SK-N-SH (cell line): ENCODE data around the gene CCL7. TPM values are rescaled to one million over a fixed set of nuclear protein-coding genes. Genes with fewer than 3 reads are reported as not detected.

Experiments
- CTCF ChIA-PET: fragments of 300-600, 350-600 bp; formaldehyde crosslinking; extraction: SDS; loops from one replicate; lab custom pipeline; 2021; lab: Yijun Ruan, JAX
- POLR2A ChIA-PET: fragments of 350-600 bp; sonication (Branson Sonifier 250); formaldehyde crosslinking; extraction: SDS; loops from one replicate; lab custom pipeline; 2020; ENCODE audit warnings: antibody characterized with exemption, inconsistent platforms; lab: Yijun Ruan, JAX
- DNase-seq: peaks from one replicate; pipeline ENCODE4 v3.0.0; 2012
- H2AFZ ChIP-seq: fragments of 200-600 bp; sonication (generic); 2 replicates; pipeline ENCODE4 v1.8.1; 2016; ENCODE audit warnings: antibody characterized with exemption, mild to moderate bottlenecking, low read depth
- H3F3A ChIP-seq: fragments of 200-600 bp; sonication (generic); replicated peaks from 2 replicates; pipeline ENCODE3; 2016; ENCODE audit warnings: antibody characterized with exemption, mild to moderate bottlenecking; ENCODE audit not compliant: insufficient read depth
- H3K27ac ChIP-seq, 2 experiments: fragments of 200-500 bp in 1 of 2; fragments of 200-600 bp in 1 of 2; sonication (Bioruptor generic) in 1 of 2; sonication (generic), shearing (Covaris generic) in 1 of 2; 2 replicates each; pipeline versions ENCODE4 v1.5.1 to v1.6.1; 2014 to 2016; ENCODE audit warnings: low read depth in 2 of 2, inconsistent platforms in 1 of 2, low read length in 1 of 2, mild to moderate bottlenecking in 1 of 2, mixed read lengths in 1 of 2
- H3K27me3 ChIP-seq: fragments of 200-600 bp; sonication (generic), shearing (Covaris generic); 2 replicates; pipeline ENCODE4 v1.6.1; 2016; ENCODE audit warnings: mixed run types; ENCODE audit not compliant: insufficient read depth
- H3K36me3 ChIP-seq, 2 experiments: fragments of 200-500 bp in 1 of 2; fragments of 200-600 bp in 1 of 2; sonication (Bioruptor generic) in 1 of 2; sonication (generic) in 1 of 2; replicated peaks in 1 of 2; 2 replicates each; pipeline versions ENCODE3 to v1.5.1; 2014 to 2016; ENCODE audit warnings: low read length in 1 of 2, mild to moderate bottlenecking in 1 of 2; ENCODE audit not compliant: insufficient read depth in 2 of 2, control insufficient read depth in 1 of 2
- H3K4me1 ChIP-seq, 2 experiments: fragments of 200-500 bp in 1 of 2; fragments of 200-600 bp in 1 of 2; sonication (Bioruptor generic) in 1 of 2; sonication (generic), shearing (Covaris generic) in 1 of 2; 2 replicates each; pipeline versions ENCODE4 v1.5.1 to v1.6.1; 2014 to 2016; ENCODE audit warnings: low read depth in 1 of 2, low read length in 1 of 2, mixed run types in 1 of 2; ENCODE audit not compliant: insufficient read depth in 2 of 2, control insufficient read depth in 1 of 2
- H3K4me2 ChIP-seq: fragments of 200-600 bp; sonication (generic), shearing (Covaris generic); 2 replicates; pipeline ENCODE4 v1.6.1; 2017; ENCODE audit warnings: mixed run types
- H3K4me3 ChIP-seq, 2 experiments: fragments of 200-500 bp in 1 of 2; fragments of 200-600 bp in 1 of 2; sonication (Bioruptor generic) in 1 of 2; sonication (generic), shearing (Covaris generic) in 1 of 2; 2 replicates each; pipeline versions ENCODE4 v1.5.1 to v1.8.1; 2014 to 2016; ENCODE audit warnings: low read depth in 2 of 2, inconsistent platforms in 1 of 2, low read length in 1 of 2, mild to moderate bottlenecking in 1 of 2, mixed read lengths in 1 of 2, moderate library complexity in 1 of 2
- H3K79me2 ChIP-seq: fragments of 200-600 bp; sonication (generic); 2 replicates; pipeline ENCODE4 v1.8.1; 2017; ENCODE audit warnings: mild to moderate bottlenecking; ENCODE audit not compliant: insufficient read depth
- H3K9ac ChIP-seq: fragments of 200-600 bp; sonication (generic); 2 replicates; pipeline ENCODE4 v1.6.1; 2017; ENCODE audit warnings: mixed run types
- H3K9me2 ChIP-seq: fragments of 200-600 bp; sonication (generic); 2 replicates; pipeline ENCODE4 v1.6.1; 2017; ENCODE audit warnings: mixed run types
- H3K9me3 ChIP-seq: fragments of 200-600 bp; sonication (generic); 2 replicates; pipeline ENCODE4 v1.6.1; 2017; ENCODE audit warnings: mixed run types, mild to moderate bottlenecking, moderate library complexity
- H4K20me1 ChIP-seq: fragments of 200-600 bp; sonication (generic); 2 replicates; pipeline ENCODE4 v1.6.1; 2017; ENCODE audit warnings: mild to moderate bottlenecking, mixed run types; ENCODE audit not compliant: insufficient read depth
- CTCF ChIP-seq: fragments of 200-600 bp; sonication (generic); IDR thresholded peaks from 2 replicates; pipeline ENCODE4 v1.6.1; 2017; ENCODE audit warnings: antibody characterized with exemption, mild to moderate bottlenecking, moderate library complexity
- FOSL2 ChIP-seq: IDR thresholded peaks from 2 replicates; pipeline ENCODE4 v1.4.0; 2012; ENCODE audit warnings: low read depth, mild to moderate bottlenecking, moderate library complexity, borderline replicate concordance
- FOXJ3 ChIP-seq: sonication (generic); formaldehyde crosslinking; IDR thresholded peaks from 2 replicates; pipeline ENCODE4 v1.5.1; 2020; ENCODE audit warnings: mild to moderate bottlenecking, missing genetic modification reagents
- IRF3 ChIP-seq: fragments of 150-350 bp; IDR thresholded peaks from 2 replicates; pipeline ENCODE4 v1.6.1; 2016; ENCODE audit warnings: mild to moderate bottlenecking, low read depth, low read length
- MAX ChIP-seq: IDR thresholded peaks from 2 replicates; pipeline ENCODE4 v1.4.0; 2012; ENCODE audit warnings: low read depth
- MEF2A ChIP-seq: IDR thresholded peaks from 2 replicates; pipeline ENCODE4 v1.4.0; 2012; ENCODE audit warnings: low read depth, borderline replicate concordance
- MXI1 ChIP-seq: IDR thresholded peaks from 2 replicates; pipeline ENCODE4 v1.6.1; 2012; ENCODE audit warnings: mild to moderate bottlenecking, low read depth, low read length, improper control_type of control experiment
- NRF1 ChIP-seq: IDR thresholded peaks from 2 replicates; pipeline ENCODE4 v1.6.1; 2012; ENCODE audit warnings: low read depth, mild to moderate bottlenecking, low read length
- RAD21 ChIP-seq: IDR thresholded peaks from 2 replicates; pipeline ENCODE4 v1.6.1; 2012; ENCODE audit warnings: mild to moderate bottlenecking, low read length
- RCOR1 ChIP-seq: fragments of 150-350 bp; IDR thresholded peaks from 2 replicates; pipeline ENCODE4 v1.6.1; 2017; ENCODE audit warnings: antibody characterized with exemption, low read length
- RXRA ChIP-seq: IDR thresholded peaks from 2 replicates; pipeline ENCODE4 v1.4.0; 2012; ENCODE audit warnings: low read depth, mild to moderate bottlenecking, borderline replicate concordance
- TEAD4 ChIP-seq: IDR thresholded peaks from 2 replicates; pipeline ENCODE4 v1.4.0; 2012; ENCODE audit warnings: mild to moderate bottlenecking, borderline replicate concordance; ENCODE audit not compliant: insufficient read depth
- USF1 ChIP-seq: IDR thresholded peaks from 2 replicates; pipeline ENCODE4 v1.4.0; 2012; ENCODE audit warnings: low read depth, borderline replicate concordance
- YY1 ChIP-seq: IDR thresholded peaks from 2 replicates; pipeline ENCODE4 v1.4.0; 2012; ENCODE audit warnings: low read depth, mild to moderate bottlenecking
- ZBTB33 ChIP-seq: IDR thresholded peaks from 2 replicates; pipeline ENCODE4 v1.4.0; 2012; ENCODE audit warnings: low read depth, borderline replicate concordance
- WGBS: methylation state at CpG from one replicate; pipeline ENCODE4 v1.1.6; 2017; ENCODE audit warnings: low lambda C conversion rate; 5-methylcytosine and 5-hydroxymethylcytosine counted together
- polyA plus RNA-seq, 3 experiments: library from polyadenylated mRNA; depleted of rRNA; stranded (reverse); fragments of >200 nt; gene quantifications; 2 replicates each; pipeline ENCODE4 v1.2.3, GENCODE V29; 2012

Gene CCL7
- polyA plus RNA-seq, 1 of the 3 experiments (the other 2 are of a cell fraction), result 0.72 TPM

- Histone ChIP-seq H3K9me2 (no peaks in the 10 kb centered on the region), H3K27ac (peak overlapping the region; percentile 68 to 98), H3K9me3 (no peaks in the 10 kb centered on the region), H3F3A (peaks cover 50% of the 10 kb centered on the region), H3K27me3 (no peaks in the 10 kb centered on the region), H3K4me1 (peaks cover 29 to 35% of the 10 kb centered on the region in 2 experiments), H3K4me2 (peak overlapping the region; percentile 89), H2AFZ (no peak overlapping the region), H3K79me2 (peaks cover 8% of the 10 kb centered on the region; the same call in 1 of the 2 replicates), H4K20me1 (no peaks in the 10 kb centered on the region), H3K4me3 (peak overlapping the region; percentile 53 to 67; a peak in 3 of 4 replicates), H3K9ac (peak overlapping the region; percentile 81), H3K36me3 (peaks cover 0 to 6% of the 10 kb centered on the region in 2 experiments)
- 36% methylated on average over 1 of the region's 1 CpG for WGBS
- ChIA-PET POLR2A (no interaction called here), CTCF (interaction anchor here (1.0 to 2.1 kb wide), 2 partner anchors 55 to 106 kb away, joined by 5 to 10 read pairs; no protein-coding TSS in a partner anchor)
- TF ChIP-seq FOXJ3 (CRISPR knock-in tag), result no peak
- no peak for TF ChIP-seq ZBTB33
- no peak for TF ChIP-seq RCOR1
- no peak for TF ChIP-seq TEAD4
- TF ChIP-seq YY1, result no peak
- no peak for TF ChIP-seq USF1
- no peak for TF ChIP-seq MAX
- no peak for TF ChIP-seq FOSL2
- TF ChIP-seq IRF3, result no peak
- TF ChIP-seq RXRA, result no peak
- no peak for TF ChIP-seq NRF1
- no peak for TF ChIP-seq CTCF
- no peak for TF ChIP-seq RAD21
- no peak for TF ChIP-seq MEF2A
- TF ChIP-seq MXI1, result no peak
- no peak for DNase-seq
These were observed 14.2 kb upstream of the CCL7 start for GRCh38 chr17:34255841-34256240.
